Lung (tissue), 12 donors: ENCODE data around the gene TENM4. TPM values are rescaled to one million over a fixed set of nuclear protein-coding genes. Genes with fewer than 3 reads are reported as not detected.

Source experiments
- ATAC-seq: fragments of 200-7000 bp; cut with Tn5 transposase; one replicate; pipeline ENCODE4 v1.9.1; 2020; ENCODE audit warnings: moderate number of reproducible peaks; ENCODE audit not compliant: insufficient read depth, low FRiP score
- DNase-seq, 3 donors: peaks; one replicate each; pipeline ENCODE4 v3.0.0-alpha.2; 2013 to 2017
- H3K27ac ChIP-seq, 2 donors: one replicate each; pipeline ENCODE4 v1.5.1; 2013; ENCODE audit warnings: mild to moderate bottlenecking in 2 of 2, moderate library complexity in 2 of 2, control low read depth in 1 of 2, inconsistent platforms in 1 of 2, low read depth in 1 of 2, low read length in 1 of 2
- H3K27me3 ChIP-seq, 3 donors: one replicate each; pipeline ENCODE4 v1.5.1; 2013; ENCODE audit warnings: low read length in 2 of 3; ENCODE audit not compliant: control insufficient read depth in 3 of 3, insufficient read depth in 3 of 3
- H3K36me3 ChIP-seq, 4 donors: one replicate each; pipeline ENCODE4 v1.5.1; 2013; ENCODE audit warnings: low read length in 4 of 4, mild to moderate bottlenecking in 1 of 4, moderate library complexity in 1 of 4; ENCODE audit not compliant: control insufficient read depth in 4 of 4, insufficient read depth in 4 of 4
- H3K4me1 ChIP-seq, 5 donors: one replicate each; pipeline ENCODE4 v1.5.1; 2013; ENCODE audit warnings: low read length in 5 of 5, mild to moderate bottlenecking in 2 of 5, moderate library complexity in 1 of 5; ENCODE audit not compliant: control insufficient read depth in 5 of 5, insufficient read depth in 5 of 5
- H3K4me3 ChIP-seq: one replicate; pipeline ENCODE4 v1.5.1; 2013; ENCODE audit warnings: mild to moderate bottlenecking, control low read depth, moderate library complexity
- H3K9ac ChIP-seq, 2 donors: one replicate each; pipeline ENCODE4 v1.5.1; 2013; ENCODE audit warnings: low read length in 2 of 2, control low read depth in 1 of 2; ENCODE audit not compliant: insufficient read depth in 1 of 2
- H3K9me3 ChIP-seq, 4 donors: one replicate each; pipeline ENCODE4 v1.5.1; 2013; ENCODE audit warnings: low read length in 3 of 4, mild to moderate bottlenecking in 1 of 4, moderate library complexity in 1 of 4; ENCODE audit not compliant: control insufficient read depth in 4 of 4, insufficient read depth in 3 of 4
- WGBS, 2 donors: extraction: QIAGEN DNeasy Blood & Tissue Kit; methylation state at CpG; one replicate each; pipeline ENCODE4 v1.1.7; 2013; 5-methylcytosine and 5-hydroxymethylcytosine counted together
- polyA plus RNA-seq, 2 donors: library from polyadenylated mRNA; stranded (reverse); fragments of 200-250 nt; gene quantifications; one replicate each; pipeline ENCODE4 v1.2.1, GENCODE V29; 2013
- total RNA-seq, 2 donors: library from RNA; depleted of rRNA in 1 of 2; stranded (reverse); fragments of >200 nt in 1 of 2; gene quantifications; one replicate each; pipeline ENCODE4 v1.2.1, GENCODE V29; 2014 to 2021
- TF ChIP-seq, protein P1 (sequence below): IDR thresholded peaks from 2 replicates; pipeline ENCODE4 v1.5.1; 2012; ENCODE audit warnings: mild to moderate bottlenecking; ENCODE audit errors: control extremely low read depth, extremely low read depth
- donor health status: control.
- donor health status: control.
- donor health status: Bipolar disorder and iron deficiency.
- donor health status: healthy.
- donor health status: DM: yes; HTN: yes; CAD: no.

Gene TENM4
- total and polyA plus RNA-seq, 4 donors = 0.28 to 16.4 (median 3.2) TPM

DNA sequence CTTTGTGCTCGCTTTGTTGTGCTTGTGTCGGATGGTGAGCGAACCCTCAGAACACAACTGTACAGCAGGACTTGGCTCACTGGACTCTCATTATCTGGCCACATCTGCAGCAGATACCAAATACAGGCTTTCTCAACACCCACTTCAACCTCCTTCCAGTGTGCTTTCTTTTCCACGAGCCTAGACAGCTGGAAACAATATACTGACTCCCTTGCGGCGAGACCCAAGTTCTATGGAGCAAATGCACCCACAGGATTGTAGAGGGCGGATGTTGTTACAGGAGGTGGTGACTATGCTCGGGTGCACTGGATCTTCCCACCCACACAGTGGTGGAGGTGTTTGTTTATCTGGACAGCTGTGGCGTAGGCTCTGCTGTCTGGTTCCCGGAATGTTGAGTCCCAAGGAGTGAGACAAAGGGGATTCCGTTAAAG lies 204.3 kb downstream of the TENM4 start:
- peak overlapping the region in 1 of 2 donors; percentile 53 for H3K9ac ChIP-seq
- peak; percentile 51 for ATAC-seq
- H3K4me3 ChIP-seq = no peak overlapping the region
- H3K4me1 ChIP-seq = peaks cover 0 to 19% (median 9%) of the 10 kb centered on the region in 5 donors
- no peaks in the 10 kb centered on the region for H3K36me3 ChIP-seq
- no peak overlapping the region for H3K27ac ChIP-seq
- WGBS, 2 donors = 72 to 81% methylated on average over 11 of the region's 11 CpGs
- DNase-seq = peak; percentile 56 to 72 (median 58)
- H3K9me3 ChIP-seq = no peaks in the 10 kb centered on the region
- TF ChIP-seq, protein P1, sequence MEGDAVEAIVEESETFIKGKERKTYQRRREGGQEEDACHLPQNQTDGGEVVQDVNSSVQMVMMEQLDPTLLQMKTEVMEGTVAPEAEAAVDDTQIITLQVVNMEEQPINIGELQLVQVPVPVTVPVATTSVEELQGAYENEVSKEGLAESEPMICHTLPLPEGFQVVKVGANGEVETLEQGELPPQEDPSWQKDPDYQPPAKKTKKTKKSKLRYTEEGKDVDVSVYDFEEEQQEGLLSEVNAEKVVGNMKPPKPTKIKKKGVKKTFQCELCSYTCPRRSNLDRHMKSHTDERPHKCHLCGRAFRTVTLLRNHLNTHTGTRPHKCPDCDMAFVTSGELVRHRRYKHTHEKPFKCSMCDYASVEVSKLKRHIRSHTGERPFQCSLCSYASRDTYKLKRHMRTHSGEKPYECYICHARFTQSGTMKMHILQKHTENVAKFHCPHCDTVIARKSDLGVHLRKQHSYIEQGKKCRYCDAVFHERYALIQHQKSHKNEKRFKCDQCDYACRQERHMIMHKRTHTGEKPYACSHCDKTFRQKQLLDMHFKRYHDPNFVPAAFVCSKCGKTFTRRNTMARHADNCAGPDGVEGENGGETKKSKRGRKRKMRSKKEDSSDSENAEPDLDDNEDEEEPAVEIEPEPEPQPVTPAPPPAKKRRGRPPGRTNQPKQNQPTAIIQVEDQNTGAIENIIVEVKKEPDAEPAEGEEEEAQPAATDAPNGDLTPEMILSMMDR = no peak
- no peaks in the 10 kb centered on the region for H3K27me3 ChIP-seq

GRCh38 chr11:79235696-79236095 lies 205.1 kb downstream of the TENM4 start:
- H3K27me3 ChIP-seq = no peaks in the 10 kb centered on the region
- H3K27ac ChIP-seq = no peak overlapping the region
- no peak overlapping the region for H3K4me3 ChIP-seq
- TF ChIP-seq, protein P1 = no peak
- H3K4me1 ChIP-seq = peaks cover 0 to 19% (median 9%) of the 10 kb centered on the region in 5 donors
- no peak for DNase-seq
- no peak for ATAC-seq
- no peaks in the 10 kb centered on the region for H3K36me3 ChIP-seq
- 85 to 88% methylated on average over 6 of the region's 6 CpGs for WGBS, 2 donors
- no peak overlapping the region for H3K9ac ChIP-seq
- no peaks in the 10 kb centered on the region for H3K9me3 ChIP-seq

DNA sequence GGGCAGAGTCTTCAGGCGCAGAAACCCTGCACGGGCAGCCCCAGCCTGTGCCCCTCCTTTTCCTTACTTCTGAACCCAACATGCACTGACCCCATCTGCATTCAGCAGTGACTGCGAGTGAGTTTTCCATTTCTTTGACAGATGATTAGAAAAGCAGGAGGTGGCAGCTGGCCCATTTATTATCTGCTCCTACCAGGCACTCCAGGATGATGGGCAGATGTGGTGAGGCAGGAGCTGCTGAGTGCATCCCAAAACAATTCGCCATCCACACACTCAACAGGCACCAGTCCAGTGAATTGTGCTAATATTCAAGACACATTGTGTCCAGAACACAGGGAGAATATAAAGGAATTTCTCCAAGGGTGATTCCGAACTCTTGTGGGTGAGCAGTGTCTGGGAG lies 208.5 kb downstream of the TENM4 start:
- H3K36me3 ChIP-seq = no peaks in the 10 kb centered on the region
- no peak for DNase-seq
- no peaks in the 10 kb centered on the region for H3K9me3 ChIP-seq
- 87 to 89% methylated on average over 5 of the region's 5 CpGs for WGBS, 2 donors
- H3K27me3 ChIP-seq = no peaks in the 10 kb centered on the region
- no peak overlapping the region for H3K9ac ChIP-seq
- no peak for ATAC-seq
- TF ChIP-seq, protein P1 = no peak
- peaks cover 0 to 13% (median 0%) of the 10 kb centered on the region in 5 donors for H3K4me1 ChIP-seq
- no peak overlapping the region for H3K4me3 ChIP-seq
- H3K27ac ChIP-seq = no peak overlapping the region

DNA sequence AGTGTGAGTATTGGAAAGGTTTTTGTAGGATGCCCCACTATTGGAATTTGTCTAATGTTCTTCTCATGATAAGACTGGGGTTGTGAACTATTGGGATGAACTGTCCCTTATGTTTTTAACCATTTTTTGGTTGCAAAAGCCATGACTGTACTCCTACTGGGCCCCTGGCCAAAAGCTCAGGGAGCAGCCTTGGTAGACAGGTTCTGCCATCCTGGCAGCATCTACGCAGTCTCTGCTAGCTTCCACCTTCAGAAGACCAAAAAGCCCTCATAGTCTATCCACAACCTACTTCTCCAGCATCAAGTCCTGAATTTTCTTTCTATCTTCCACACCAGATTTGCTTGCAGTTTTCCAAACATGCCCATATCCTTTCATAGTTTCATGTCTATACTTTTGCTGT lies 211.8 kb downstream of the TENM4 start:
- no peak overlapping the region for H3K27ac ChIP-seq
- H3K9ac ChIP-seq = no peak overlapping the region
- DNase-seq (no peak), ATAC-seq (no peak)
- H3K36me3 ChIP-seq = no peaks in the 10 kb centered on the region
- H3K27me3 ChIP-seq = no peaks in the 10 kb centered on the region
- no peak overlapping the region for H3K4me3 ChIP-seq
- H3K4me1 ChIP-seq = peaks cover 0 to 2% (median 0%) of the 10 kb centered on the region in 5 donors
- TF ChIP-seq, protein P1 = no peak
- 87 to 90% methylated on average over 1 of the region's 1 CpG for WGBS, 2 donors
- no peaks in the 10 kb centered on the region for H3K9me3 ChIP-seq
